ENCODE data around the gene OR4D1. TPM values are rescaled to one million over a fixed set of nuclear protein-coding genes. Genes with fewer than 3 reads are reported as not detected.

OR4D1 gene
- total RNA-seq, 2 experiments from 2014 or later: 0.83 to 0.88 TPM

GRCh38 chr17:58207451-58207850 is 59.3 kb downstream of the OR4D1 start:
- ChIA-PET CTCF (no interaction called here), POLR2A (no interaction called here)
- H3K27ac Mint-ChIP-seq: no peak overlapping the region
- H3K27me3 Mint-ChIP-seq: no peaks in the 10 kb centered on the region
- DNase-seq: no peak
- no peak overlapping the region for H3K4me3 Mint-ChIP-seq
- H3K4me1 Mint-ChIP-seq: peaks cover 5% of the 10 kb centered on the region
- H3K9me3 Mint-ChIP-seq: no peaks in the 10 kb centered on the region
- H3K36me3 Mint-ChIP-seq (ENCODE audit: low read depth): peaks cover 7% of the 10 kb centered on the region

GRCh38 chr17:58208344-58208743 is 60.2 kb downstream of the OR4D1 start:
- ChIA-PET POLR2A (no interaction called here), CTCF (interaction anchor here (1.8 kb wide), 1 partner anchor 8 kb away, joined by 7 read pairs; no protein-coding TSS in a partner anchor)
- no peak overlapping the region for H3K27ac Mint-ChIP-seq
- H3K4me1 Mint-ChIP-seq: peaks cover 5% of the 10 kb centered on the region
- H3K36me3 Mint-ChIP-seq (ENCODE audit: low read depth): peaks cover 7% of the 10 kb centered on the region
- H3K27me3 Mint-ChIP-seq: no peaks in the 10 kb centered on the region
- no peaks in the 10 kb centered on the region for H3K9me3 Mint-ChIP-seq
- H3K4me3 Mint-ChIP-seq: no peak overlapping the region
- DNase-seq: no peak

Other genes starting within 250 kb of the OR4D1 start
- under 1 TPM in 1 of 2 experiments, not detected in 1; 0.25 TPM for gene CUEDC1, start 193.0 kb upstream of the OR4D1 start, total RNA-seq
- gene VEZF1, start 160.1 kb upstream of the OR4D1 start, total RNA-seq: 10 to 100 TPM; 44.6 to 46.6 TPM
- 100 to 1,000 TPM; 298 to 304 TPM for gene SRSF1, start 141.1 kb upstream of the OR4D1 start, total RNA-seq
- gene DYNLL2, start 65.0 kb upstream of the OR4D1 start, total RNA-seq: 10 to 100 TPM; 29.4 to 29.7 TPM
- gene OR4D2, start 18.6 kb downstream of the OR4D1 start, total RNA-seq: not detected
- not detected for gene EPX, start 44.3 kb downstream of the OR4D1 start, total RNA-seq
- gene MKS1, start 70.9 kb downstream of the OR4D1 start, total RNA-seq: 10 to 100 TPM; 18.7 to 19.8 TPM
- gene LPO, start 90.2 kb downstream of the OR4D1 start, total RNA-seq: not detected
- gene MPO, start 132.6 kb downstream of the OR4D1 start, total RNA-seq: under 1 TPM; 0.08 to 0.38 TPM
- 10 to 100 TPM; 60.9 to 69.4 TPM for gene TSPOAP1, start 180.4 kb downstream of the OR4D1 start, total RNA-seq
- gene SUPT4H1, start 203.8 kb downstream of the OR4D1 start, total RNA-seq: 10 to 100 TPM; 85.8 to 91.0 TPM

All from activated CD4-positive, alpha-beta memory T cell treated with anti-CD3 and anti-CD28 coated beads, Interleukin-2, amount 10 ng/mL, durations not matched to agents 7 days and 5 days (primary cell).